Activated CD4-positive, alpha-beta T cell treated with anti-CD3 and anti-CD28 coated beads for 36 hours (primary cell): ENCODE measurements around the gene HAPLN2. TPM values are rescaled to one million over a fixed set of nuclear protein-coding genes. Genes with fewer than 3 reads are reported as not detected.
A peak's percentile ranks its signal among the peaks of the same experiment; 100 is the strongest.

ENCODE experiments used
- ATAC-seq: fragments of 200-7000 bp; cut with Tn5 transposase; one replicate; pipeline ENCODE4 v1.10.0; 2021; ENCODE audit warnings: mild to moderate bottlenecking, moderate library complexity
- CTCF ChIA-PET: fragments of 350-600 bp; sonication (Branson Sonifier 250); formaldehyde crosslinking; loops from one replicate; lab custom pipeline; 2021; ENCODE audit warnings: antibody characterized with exemption; lab: Charles Lee
- POLR2A ChIA-PET: fragments of 350-600 bp; sonication (Branson Sonifier 250); formaldehyde crosslinking; loops from one replicate; lab custom pipeline; 2021; ENCODE audit warnings: antibody characterized with exemption, inconsistent platforms; lab: Charles Lee
- DNase-seq: peaks from one replicate; pipeline ENCODE4 v3.0.0-alpha.2; 2020
- H3K27ac Mint-ChIP-seq: one replicate; pipeline ENCODE4 v1.8.0; 2021; ENCODE audit warnings: mixed read lengths
- H3K27me3 Mint-ChIP-seq: one replicate; pipeline ENCODE4 v1.8.0; 2021; ENCODE audit warnings: mixed read lengths
- H3K36me3 Mint-ChIP-seq: one replicate; pipeline ENCODE4 v1.8.0; 2021; ENCODE audit warnings: low read depth, mixed read lengths
- H3K4me1 Mint-ChIP-seq: one replicate; pipeline ENCODE4 v1.8.0; 2021; ENCODE audit warnings: mixed read lengths
- H3K4me3 Mint-ChIP-seq: one replicate; pipeline ENCODE4 v1.8.0; 2021; ENCODE audit warnings: mild to moderate bottlenecking, moderate library complexity, mixed read lengths
- H3K9me3 Mint-ChIP-seq: one replicate; pipeline ENCODE4 v1.8.0; 2021; ENCODE audit warnings: low read depth, mixed read lengths
- intact Hi-C, 2 experiments: fragments of 100-400 bp; cut with DNase I in 1 of 2; cut with micrococcal nuclease in 1 of 2; formaldehyde crosslinking; loops; one replicate each; pipeline versions ENCODE4 v1.14.2 to v1.15.1; 2022 to 2024; cut with DNase I, micrococcal nuclease
- total RNA-seq, 2 experiments: library from RNA; stranded (reverse); gene quantifications; one replicate each; pipeline ENCODE4 v1.2.3, GENCODE V29; 2021

The HAPLN2 gene
- total RNA-seq, 2 experiments from 2014 or later = 0.34 TPM; not detected in 1

- CTCF ChIA-PET = interaction anchor here (0.6 to 7.7 kb wide), 6 partner anchors 9 to 72 kb away, joined by 3 to 117 read pairs (median 4); no protein-coding TSS in a partner anchor
- ATAC-seq = no peak
- POLR2A ChIA-PET = no interaction called here
- Mint-ChIP-seq H3K36me3 (no peaks in the 10 kb centered on the region), H3K4me1 (peaks cover 23% of the 10 kb centered on the region), H3K27me3 (peaks cover 57% of the 10 kb centered on the region), H3K4me3 (no peak overlapping the region), H3K9me3 (no peaks in the 10 kb centered on the region), H3K27ac (no peak overlapping the region)
- no peak for DNase-seq
- intact Hi-C loops = no loop called here
Observed at GRCh38 chr1:156654700-156655099, 35.5 kb downstream of the HAPLN2 start.

DNA sequence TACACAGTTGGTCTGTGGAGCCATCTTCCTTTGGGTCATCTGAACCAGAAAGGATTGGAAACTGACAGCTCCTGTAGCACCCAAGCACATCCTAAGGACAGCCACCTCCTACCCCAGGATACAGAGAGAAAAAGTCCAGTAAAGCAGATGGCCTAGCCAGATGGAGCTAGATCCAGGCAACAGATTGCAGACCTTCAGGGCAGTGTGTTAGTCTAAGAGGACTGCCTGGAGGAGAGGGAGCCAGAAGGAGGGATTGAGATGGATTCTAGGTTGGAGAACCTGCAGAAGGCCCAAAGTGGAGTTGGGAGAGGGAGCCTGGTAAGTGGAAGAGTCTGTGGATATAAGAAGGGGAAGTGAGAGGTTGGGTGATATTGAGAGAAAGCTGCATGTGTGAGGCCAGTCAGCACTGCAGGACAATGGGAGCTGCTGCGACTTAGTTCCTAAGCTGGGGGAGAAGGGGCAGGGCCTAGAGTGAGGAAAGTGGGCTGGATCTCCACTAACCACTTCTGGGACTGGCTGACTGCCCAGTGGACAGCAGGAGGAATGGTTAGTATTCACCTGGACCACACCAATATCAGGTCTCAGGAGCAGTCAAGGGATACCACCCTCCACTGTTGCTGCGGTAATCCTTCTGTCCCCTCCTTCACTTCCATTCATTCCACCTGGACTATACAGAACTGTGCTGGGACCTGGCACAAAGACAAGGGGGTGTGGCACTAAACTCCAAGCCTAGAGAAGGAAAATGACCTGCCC lies 36.1 kb downstream of the HAPLN2 start:
- H3K4me1 Mint-ChIP-seq = peaks cover 28% of the 10 kb centered on the region
- no peaks in the 10 kb centered on the region for H3K9me3 Mint-ChIP-seq
- CTCF ChIA-PET = interaction anchor here (0.6 to 7.7 kb wide), 9 partner anchors 10 to 194 kb away, joined by 3 to 117 read pairs (median 3); no protein-coding TSS in a partner anchor
- no peak overlapping the region for H3K4me3 Mint-ChIP-seq
- POLR2A ChIA-PET = no interaction called here
- peaks cover 54% of the 10 kb centered on the region for H3K27me3 Mint-ChIP-seq
- DNase-seq (no peak), ATAC-seq (no peak)
- H3K27ac Mint-ChIP-seq = no peak overlapping the region
- H3K36me3 Mint-ChIP-seq = no peaks in the 10 kb centered on the region
- intact Hi-C loops = no loop called here

GRCh38 chr1:156655904-156656516 lies 36.8 kb downstream of the HAPLN2 start:
- Mint-ChIP-seq H3K9me3 (no peaks in the 10 kb centered on the region), H3K27me3 (peaks cover 51% of the 10 kb centered on the region), H3K4me1 (peaks cover 32% of the 10 kb centered on the region), H3K4me3 (no peak overlapping the region), H3K27ac (no peak overlapping the region), H3K36me3 (no peaks in the 10 kb centered on the region)
- intact Hi-C loops = no loop called here
- ChIA-PET CTCF (interaction anchor here (0.6 to 7.7 kb wide), 8 partner anchors 10 to 193 kb away, joined by 3 to 117 read pairs (median 3); no protein-coding TSS in a partner anchor), POLR2A (no interaction called here)
- DNase-seq = no peak
- ATAC-seq = no peak

- intact Hi-C loops = loop anchor here (1.0 kb wide), 2 partner anchors 32 to 48 kb away; partner anchors contain the start of gene CRABP2 (in 1 of the 2)
- H3K27me3 Mint-ChIP-seq = peaks cover 48% of the 10 kb centered on the region
- no peak overlapping the region for H3K27ac Mint-ChIP-seq
- no peaks in the 10 kb centered on the region for H3K9me3 Mint-ChIP-seq
- peak; percentile 22 for ATAC-seq
- ChIA-PET CTCF (interaction anchor here (0.5 to 7.7 kb wide), 21 partner anchors 8 to 237 kb away, joined by 3 to 117 read pairs (median 5); partner anchors contain the start of genes CRABP2, HAPLN2, ISG20L2 and METTL25B), POLR2A (no interaction called here)
- H3K4me1 Mint-ChIP-seq = peaks cover 41% of the 10 kb centered on the region
- H3K36me3 Mint-ChIP-seq = no peaks in the 10 kb centered on the region
- peak overlapping the region; percentile 37 for H3K4me3 Mint-ChIP-seq
- DNase-seq = peak; percentile 83
Observed at GRCh38 chr1:156656806-156657740, 37.9 kb downstream of the HAPLN2 start.

DNA sequence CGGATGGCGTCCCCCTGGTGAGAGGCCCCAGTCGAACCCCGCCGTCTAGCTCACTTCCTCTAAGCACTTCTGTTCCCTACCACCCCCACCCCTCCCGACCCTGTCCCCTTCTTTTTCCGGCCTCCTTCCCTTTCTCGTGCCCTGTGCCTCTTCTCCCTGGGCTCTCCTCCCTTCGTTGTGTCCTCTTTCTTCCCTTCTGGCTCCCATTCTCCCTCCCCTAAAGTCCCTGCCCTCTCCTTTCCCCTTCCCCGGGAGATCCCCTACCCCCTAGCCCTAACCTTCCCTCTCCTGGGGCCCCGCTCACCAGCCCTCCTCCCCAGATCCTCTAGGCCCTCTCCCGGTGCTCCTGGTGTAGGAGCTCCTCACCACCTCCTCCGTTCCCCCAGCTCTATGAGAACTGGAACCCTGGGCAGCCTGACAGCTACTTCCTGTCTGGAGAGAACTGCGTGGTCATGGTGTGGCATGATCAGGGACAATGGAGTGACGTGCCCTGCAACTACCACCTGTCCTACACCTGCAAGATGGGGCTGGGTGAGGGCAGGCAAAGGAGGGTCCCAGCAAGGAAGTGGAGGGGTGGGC lies 38.6 kb downstream of the HAPLN2 start:
- intact Hi-C loops = loop anchor here (1.0 kb wide), 2 partner anchors 33 to 47 kb away; partner anchors contain the start of gene CRABP2 (in 1 of the 2)
- H3K36me3 Mint-ChIP-seq = no peaks in the 10 kb centered on the region
- no peaks in the 10 kb centered on the region for H3K9me3 Mint-ChIP-seq
- ATAC-seq (no peak), DNase-seq (no peak)
- ChIA-PET POLR2A (no interaction called here), CTCF (interaction anchor here (0.5 to 7.7 kb wide), 18 partner anchors 8 to 212 kb away, joined by 3 to 117 read pairs (median 5); partner anchors contain the start of genes CRABP2, HAPLN2, ISG20L2 and METTL25B)
- H3K4me3 Mint-ChIP-seq = peak overlapping the region; percentile 37
- H3K4me1 Mint-ChIP-seq = peaks cover 46% of the 10 kb centered on the region
- H3K27ac Mint-ChIP-seq = no peak overlapping the region
- peaks cover 45% of the 10 kb centered on the region for H3K27me3 Mint-ChIP-seq

GRCh38 chr1:156658496-156658895 lies 39.3 kb downstream of the HAPLN2 start:
- DNase-seq (no peak), ATAC-seq (no peak)
- Mint-ChIP-seq H3K9me3 (no peaks in the 10 kb centered on the region), H3K4me3 (no peak overlapping the region), H3K36me3 (no peaks in the 10 kb centered on the region), H3K4me1 (peaks cover 48% of the 10 kb centered on the region), H3K27me3 (peaks cover 40% of the 10 kb centered on the region), H3K27ac (no peak overlapping the region)
- POLR2A ChIA-PET = no interaction called here
- intact Hi-C loops = no loop called here
- CTCF ChIA-PET = interaction anchor here (0.8 to 7.7 kb wide), 15 partner anchors 9 to 213 kb away, joined by 3 to 117 read pairs (median 6); partner anchors contain the start of genes CRABP2, HAPLN2, ISG20L2 and METTL25B

DNA sequence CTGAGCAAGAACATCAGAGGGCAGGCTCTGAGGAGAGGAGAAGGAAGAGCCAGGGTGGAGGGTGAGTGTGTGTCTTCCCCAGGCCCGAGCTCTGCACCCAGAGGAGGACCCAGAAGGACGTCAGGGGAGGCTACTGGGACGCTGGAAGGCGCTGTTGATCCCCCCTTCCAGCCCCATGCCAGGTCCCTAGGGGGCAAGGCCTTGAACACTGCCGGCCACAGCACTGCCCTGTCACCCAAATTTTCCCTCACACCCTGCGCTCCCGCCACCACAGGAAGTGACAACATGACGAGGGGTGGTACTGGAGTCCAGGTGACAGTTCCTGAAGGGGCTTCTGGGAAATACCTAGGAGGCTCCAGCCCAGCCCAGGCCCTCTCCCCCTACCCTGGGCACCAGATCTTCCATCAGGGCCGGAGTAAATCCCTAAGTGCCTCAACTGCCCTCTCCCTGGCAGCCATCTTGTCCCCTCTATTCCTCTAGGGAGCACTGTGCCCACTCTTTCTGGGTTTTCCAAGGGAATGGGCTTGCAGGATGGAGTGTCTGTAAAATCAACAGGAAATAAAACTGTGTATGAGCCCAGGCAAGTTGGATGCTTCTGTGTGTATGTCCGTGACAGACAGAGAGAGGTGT lies 39.8 kb downstream of the HAPLN2 start:
- Mint-ChIP-seq H3K4me1 (peaks cover 48% of the 10 kb centered on the region), H3K4me3 (peak overlapping the region; percentile 80), H3K36me3 (no peaks in the 10 kb centered on the region), H3K27me3 (peaks cover 36% of the 10 kb centered on the region), H3K9me3 (no peaks in the 10 kb centered on the region), H3K27ac (no peak overlapping the region)
- DNase-seq (no peak), ATAC-seq (no peak)
- POLR2A ChIA-PET = no interaction called here
- intact Hi-C loops = no loop called here
- CTCF ChIA-PET = interaction anchor here (0.5 to 7.7 kb wide), 21 partner anchors 8 to 232 kb away, joined by 3 to 117 read pairs (median 5); partner anchors contain the start of genes CRABP2, HAPLN2, ISG20L2 and METTL25B

- H3K27me3 Mint-ChIP-seq = peaks cover 31% of the 10 kb centered on the region
- intact Hi-C loops = no loop called here
- no peaks in the 10 kb centered on the region for H3K36me3 Mint-ChIP-seq
- peak overlapping the region; percentile 9 for H3K27ac Mint-ChIP-seq
- ChIA-PET CTCF (interaction anchor here (0.5 to 7.7 kb wide), 20 partner anchors 9 to 231 kb away, joined by 3 to 117 read pairs (median 4); partner anchors contain the start of genes CRABP2, HAPLN2, ISG20L2 and METTL25B), POLR2A (no interaction called here)
- no peak for ATAC-seq
- H3K9me3 Mint-ChIP-seq = no peaks in the 10 kb centered on the region
- no peak for DNase-seq
- H3K4me1 Mint-ChIP-seq = peaks cover 48% of the 10 kb centered on the region
- peak overlapping the region; percentile 80 for H3K4me3 Mint-ChIP-seq
Observed at GRCh38 chr1:156659661-156659987, 40.4 kb downstream of the HAPLN2 start.

- Mint-ChIP-seq H3K36me3 (no peaks in the 10 kb centered on the region), H3K4me3 (peak overlapping the region; percentile 80), H3K9me3 (no peaks in the 10 kb centered on the region), H3K4me1 (peaks cover 48% of the 10 kb centered on the region), H3K27ac (peak overlapping the region; percentile 74), H3K27me3 (peaks cover 27% of the 10 kb centered on the region)
- ChIA-PET CTCF (interaction anchor here (0.5 to 7.7 kb wide), 31 partner anchors 9 to 1293 kb away, joined by 3 to 117 read pairs (median 4); partner anchors contain the start of genes CRABP2, HAPLN2, ISG20L2 and METTL25B), POLR2A (interaction anchor here (0.6 kb wide), 1 partner anchor 69 kb away, joined by 5 read pairs; the partner anchor contains the start of genes ISG20L2 and METTL25B)
- DNase-seq (peak; percentile 98), ATAC-seq (peak; percentile 88)
- intact Hi-C loops = loop anchor here (1.0 to 5.0 kb wide), 6 partner anchors 17 to 472 kb away; partner anchors contain the start of genes NES (in 1 of the 2) and PRCC (in 1 of the 2)
Observed at GRCh38 chr1:156659988-156660751, 41.0 kb downstream of the HAPLN2 start.
